ENCODE data around the gene ACSF2.

ACSF2 gene

DNA sequence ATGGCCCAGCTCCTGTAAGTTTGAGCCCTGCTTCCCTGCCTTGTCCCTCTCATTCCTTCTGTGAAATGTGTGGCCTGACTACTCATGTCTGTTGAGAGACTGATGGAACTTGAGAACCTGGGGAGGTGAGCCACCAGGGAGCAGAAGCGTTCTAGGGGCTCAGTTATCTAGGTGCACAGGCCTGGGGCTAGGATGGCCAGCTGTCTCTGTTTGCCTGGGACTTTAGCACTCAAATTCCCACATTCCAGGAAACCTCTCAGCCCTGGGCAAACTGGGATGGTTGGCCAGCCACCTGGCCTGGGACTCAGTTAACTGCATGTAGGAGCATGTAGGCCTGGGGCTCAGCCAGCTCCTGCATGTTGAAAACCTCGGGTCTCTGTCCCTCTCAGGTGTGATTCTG, 97.2 kb downstream of the ACSF2 start:
- no peaks in the 10 kb centered on the region for H3K9me3 Mint-ChIP-seq
- TF ChIP-seq, protein P1, sequence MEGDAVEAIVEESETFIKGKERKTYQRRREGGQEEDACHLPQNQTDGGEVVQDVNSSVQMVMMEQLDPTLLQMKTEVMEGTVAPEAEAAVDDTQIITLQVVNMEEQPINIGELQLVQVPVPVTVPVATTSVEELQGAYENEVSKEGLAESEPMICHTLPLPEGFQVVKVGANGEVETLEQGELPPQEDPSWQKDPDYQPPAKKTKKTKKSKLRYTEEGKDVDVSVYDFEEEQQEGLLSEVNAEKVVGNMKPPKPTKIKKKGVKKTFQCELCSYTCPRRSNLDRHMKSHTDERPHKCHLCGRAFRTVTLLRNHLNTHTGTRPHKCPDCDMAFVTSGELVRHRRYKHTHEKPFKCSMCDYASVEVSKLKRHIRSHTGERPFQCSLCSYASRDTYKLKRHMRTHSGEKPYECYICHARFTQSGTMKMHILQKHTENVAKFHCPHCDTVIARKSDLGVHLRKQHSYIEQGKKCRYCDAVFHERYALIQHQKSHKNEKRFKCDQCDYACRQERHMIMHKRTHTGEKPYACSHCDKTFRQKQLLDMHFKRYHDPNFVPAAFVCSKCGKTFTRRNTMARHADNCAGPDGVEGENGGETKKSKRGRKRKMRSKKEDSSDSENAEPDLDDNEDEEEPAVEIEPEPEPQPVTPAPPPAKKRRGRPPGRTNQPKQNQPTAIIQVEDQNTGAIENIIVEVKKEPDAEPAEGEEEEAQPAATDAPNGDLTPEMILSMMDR (IDR thresholded peaks at IDR 0.05; ENCODE audit: unreplicated experiment in 3 of 3), result no peak
- no peak overlapping the region for H3K4me3 Mint-ChIP-seq
- no peaks in the 10 kb centered on the region for H3K36me3 Mint-ChIP-seq (ENCODE audit: low read depth)
- H3K27ac Mint-ChIP-seq, result no peak overlapping the region
- H3K27me3 Mint-ChIP-seq (ENCODE audit: low read depth), result peaks cover 3% of the 10 kb centered on the region
- H3K4me1 Mint-ChIP-seq, result peaks cover 19% of the 10 kb centered on the region
